ENCODE data around the gene ZNRF3.
A peak's percentile ranks its signal among the peaks of the same experiment; 100 is the strongest.

The ZNRF3 gene

DNA sequence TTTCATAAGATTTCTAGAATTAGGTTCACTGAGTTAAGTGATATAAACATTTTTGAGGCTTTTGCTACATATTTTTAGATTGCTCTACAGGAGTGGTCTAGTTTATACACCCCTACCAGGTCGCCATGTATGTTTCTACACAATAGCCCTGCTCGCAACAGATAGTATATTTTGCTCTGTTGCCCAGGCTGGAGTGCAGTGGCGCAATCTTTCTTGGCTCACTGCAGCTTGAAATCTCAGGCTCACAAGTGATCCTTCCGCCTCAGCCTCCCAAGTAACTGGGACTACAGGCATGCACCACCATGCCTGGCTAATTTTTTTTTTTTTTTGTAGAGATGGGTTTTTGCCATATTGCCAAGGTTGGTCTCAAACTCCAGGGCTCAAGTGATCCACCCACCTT lies 10.4 kb downstream of the ZNRF3 start:
- Mint-ChIP-seq H3K27ac (no peak overlapping the region), H3K4me3 (no peak overlapping the region), H3K36me3 (ENCODE audit: low read depth) (no peaks in the 10 kb centered on the region), H3K27me3 (peaks cover 41% of the 10 kb centered on the region), H3K4me1 (ENCODE audit: low read depth) (peaks cover 14% of the 10 kb centered on the region), H3K9me3 (no peaks in the 10 kb centered on the region)
- DNase-seq = peak; percentile 7

DNA sequence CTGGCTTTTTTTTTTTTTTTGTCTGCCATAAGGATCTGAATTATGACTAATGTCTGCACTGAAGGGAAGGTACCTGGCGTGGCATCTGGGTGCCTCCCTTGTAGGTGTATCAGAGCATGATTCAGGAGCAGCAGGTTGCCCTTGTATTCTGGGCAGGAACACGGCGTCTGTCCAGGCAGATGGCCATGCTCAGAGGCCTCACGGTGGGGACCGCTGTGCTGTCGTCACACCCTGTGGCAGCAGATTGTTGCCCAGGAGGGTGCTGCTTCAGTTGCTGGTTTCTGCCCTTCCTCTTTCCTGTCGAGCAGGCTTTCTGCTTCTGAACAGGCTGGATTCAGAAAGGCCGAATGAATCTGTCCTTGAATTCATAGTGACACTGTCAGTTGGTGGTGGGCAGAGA lies 11.0 kb downstream of the ZNRF3 start:
- no peaks in the 10 kb centered on the region for H3K9me3 Mint-ChIP-seq
- no peaks in the 10 kb centered on the region for H3K36me3 Mint-ChIP-seq (ENCODE audit: low read depth)
- DNase-seq = peak; percentile 5
- H3K4me3 Mint-ChIP-seq = no peak overlapping the region
- peaks cover 41% of the 10 kb centered on the region for H3K27me3 Mint-ChIP-seq
- peaks cover 17% of the 10 kb centered on the region for H3K4me1 Mint-ChIP-seq (ENCODE audit: low read depth)
- no peak overlapping the region for H3K27ac Mint-ChIP-seq

DNA sequence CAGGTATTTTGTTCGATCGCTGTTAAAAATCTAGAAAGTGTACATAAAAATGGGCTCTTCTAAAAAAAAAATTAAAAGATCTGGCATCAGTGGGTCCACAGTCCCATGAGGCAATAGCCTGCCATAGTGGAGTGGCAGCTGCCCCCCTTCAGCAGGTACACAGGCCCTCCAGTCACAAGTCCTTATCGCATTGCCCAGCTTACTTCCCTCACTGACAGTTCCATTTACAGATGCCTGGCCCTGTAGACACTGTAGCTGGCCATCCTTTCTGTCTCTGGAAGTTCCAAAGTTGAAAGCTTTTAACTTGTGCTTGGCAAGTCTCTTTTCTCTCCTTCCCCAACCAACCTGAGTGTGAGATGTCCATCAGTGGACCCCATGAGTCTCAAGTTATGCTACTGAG lies 11.4 kb downstream of the ZNRF3 start:
- peak; percentile 14 for DNase-seq
- Mint-ChIP-seq H3K9me3 (no peaks in the 10 kb centered on the region), H3K36me3 (ENCODE audit: low read depth) (no peaks in the 10 kb centered on the region), H3K4me3 (no peak overlapping the region), H3K27me3 (peaks cover 38% of the 10 kb centered on the region), H3K27ac (no peak overlapping the region), H3K4me1 (ENCODE audit: low read depth) (peaks cover 16% of the 10 kb centered on the region)

DNA sequence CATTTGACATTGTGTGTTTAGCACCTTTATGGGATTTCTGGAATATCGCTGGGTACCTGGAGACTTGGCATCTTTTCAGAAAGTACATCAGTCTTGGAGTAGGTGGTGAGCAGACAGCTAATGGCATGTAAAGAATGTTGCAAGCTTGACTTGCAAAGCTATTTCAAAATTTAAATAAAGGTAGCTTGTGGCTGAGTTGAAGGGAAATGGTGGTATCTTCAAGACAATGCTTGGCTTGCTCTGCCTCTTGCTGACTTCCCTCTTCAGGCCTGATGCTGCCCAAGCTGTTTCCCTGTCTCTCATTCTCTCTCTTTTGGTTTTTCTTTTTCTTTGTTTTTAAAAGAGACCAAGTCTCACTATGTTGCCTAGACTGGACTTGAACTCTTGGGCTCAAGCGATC lies 13.2 kb downstream of the ZNRF3 start:
- no peak for DNase-seq
- Mint-ChIP-seq H3K4me1 (ENCODE audit: low read depth) (peaks cover 21% of the 10 kb centered on the region), H3K4me3 (no peak overlapping the region), H3K9me3 (no peaks in the 10 kb centered on the region), H3K27me3 (peaks cover 40% of the 10 kb centered on the region), H3K27ac (no peak overlapping the region), H3K36me3 (ENCODE audit: low read depth) (no peaks in the 10 kb centered on the region)

DNA sequence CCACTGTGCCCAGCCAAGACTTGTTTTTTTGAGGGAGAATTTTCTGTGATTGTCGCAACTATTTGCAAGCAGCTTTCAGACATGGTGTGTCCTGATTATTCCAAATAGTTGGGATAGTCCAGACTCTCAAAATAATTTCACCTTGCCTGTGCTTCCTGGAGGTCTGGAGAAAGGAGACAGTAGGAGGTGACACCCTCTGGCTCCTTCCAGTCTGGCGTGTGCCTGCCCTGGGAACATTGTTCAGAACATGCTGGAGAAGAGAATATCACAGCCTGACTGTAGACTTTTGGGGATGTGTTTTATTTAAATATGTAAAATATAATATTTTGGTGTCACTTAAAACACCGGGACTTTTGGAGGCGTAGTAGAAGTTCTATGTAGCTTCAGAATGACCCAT lies 14.9 kb downstream of the ZNRF3 start:
- Mint-ChIP-seq H3K27me3 (peaks cover 48% of the 10 kb centered on the region), H3K4me1 (ENCODE audit: low read depth) (peaks cover 18% of the 10 kb centered on the region), H3K36me3 (ENCODE audit: low read depth) (no peaks in the 10 kb centered on the region), H3K4me3 (no peak overlapping the region), H3K27ac (no peak overlapping the region), H3K9me3 (no peaks in the 10 kb centered on the region)
- no peak for DNase-seq

DNA sequence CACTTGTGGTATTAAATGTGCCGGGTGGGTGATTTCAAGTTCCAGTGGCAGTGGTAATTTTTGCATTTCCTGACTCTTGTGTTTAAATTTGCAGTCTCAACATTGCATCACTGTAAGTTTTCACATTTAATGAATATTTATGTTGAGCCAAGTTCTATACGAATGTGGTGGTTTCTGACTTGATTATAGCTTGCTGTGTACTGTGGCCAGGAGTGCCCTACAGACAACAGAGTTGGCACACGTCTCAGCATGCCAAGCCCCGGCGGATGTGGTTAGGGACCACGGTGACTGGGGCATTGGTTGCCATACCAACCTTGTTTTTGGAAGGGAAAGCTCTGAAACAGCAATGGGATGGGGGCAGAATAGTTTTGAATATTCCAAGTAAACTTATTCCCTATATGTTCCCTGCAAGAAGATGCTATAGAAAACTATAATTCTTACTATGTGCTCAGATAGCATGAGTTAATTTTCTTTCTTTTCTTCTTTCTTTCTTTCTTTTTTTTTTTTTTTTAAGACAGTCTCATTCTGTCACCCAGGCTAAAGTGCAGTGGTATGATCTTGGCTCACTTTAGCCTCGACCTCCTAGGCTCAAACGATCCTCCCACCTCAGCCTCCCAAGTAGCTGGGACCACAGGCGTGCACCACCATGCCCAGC lies 16.0 kb downstream of the ZNRF3 start:
- H3K4me3 Mint-ChIP-seq = no peak overlapping the region
- peaks cover 18% of the 10 kb centered on the region for H3K4me1 Mint-ChIP-seq (ENCODE audit: low read depth)
- peak; percentile 29 for DNase-seq
- H3K27me3 Mint-ChIP-seq = peaks cover 59% of the 10 kb centered on the region
- no peak overlapping the region for H3K27ac Mint-ChIP-seq
- H3K9me3 Mint-ChIP-seq = no peaks in the 10 kb centered on the region
- no peaks in the 10 kb centered on the region for H3K36me3 Mint-ChIP-seq (ENCODE audit: low read depth)

DNA sequence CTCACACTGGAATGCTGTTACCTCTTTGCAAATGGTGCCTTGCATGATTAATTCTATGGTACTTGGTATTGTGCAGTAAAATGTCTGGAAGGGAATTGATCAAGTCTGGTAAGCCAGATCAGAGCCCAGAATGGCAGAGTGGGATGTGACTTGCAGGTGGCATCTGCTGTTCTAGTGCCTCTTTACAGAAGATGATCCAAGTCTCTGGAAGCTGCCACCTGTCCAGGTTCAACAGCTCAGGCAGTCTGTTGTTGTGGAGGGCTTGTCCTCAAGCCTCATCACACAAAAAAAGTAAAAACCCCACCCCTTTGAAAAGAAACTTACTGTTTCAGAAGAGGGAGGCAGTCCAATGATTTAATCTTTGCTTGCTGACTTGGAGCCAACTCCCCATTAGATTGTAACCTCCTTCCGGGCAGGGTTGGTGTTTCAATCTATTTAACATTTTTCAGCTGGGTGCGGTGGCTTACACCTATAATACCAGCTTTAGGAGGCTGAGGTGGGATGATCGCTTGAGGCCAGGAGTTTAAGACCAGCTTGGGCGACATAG lies 17.1 kb downstream of the ZNRF3 start:
- Mint-ChIP-seq H3K27ac (no peak overlapping the region), H3K4me1 (ENCODE audit: low read depth) (peaks cover 20% of the 10 kb centered on the region), H3K36me3 (ENCODE audit: low read depth) (no peaks in the 10 kb centered on the region), H3K9me3 (no peaks in the 10 kb centered on the region), H3K27me3 (peaks cover 65% of the 10 kb centered on the region), H3K4me3 (no peak overlapping the region)
- no peak for DNase-seq

DNA sequence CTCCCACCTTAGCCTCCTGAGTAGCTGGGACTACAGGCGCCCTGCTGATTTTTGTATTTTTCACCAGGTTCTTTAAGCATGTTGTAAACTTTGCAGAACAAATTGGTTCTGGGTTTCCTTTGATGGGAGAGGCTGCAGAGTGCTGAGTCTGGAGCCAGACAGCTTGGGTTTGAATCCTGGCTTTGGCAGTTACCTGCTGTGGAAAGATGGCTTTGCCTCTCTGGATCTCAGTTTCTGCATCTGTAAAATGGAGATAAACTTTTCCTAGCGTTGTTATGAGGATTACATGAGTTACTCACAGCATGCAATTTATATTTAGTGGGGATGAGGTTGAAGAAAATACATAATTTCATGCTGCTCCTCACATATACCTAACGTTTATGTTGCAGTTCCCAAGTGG lies 19.1 kb downstream of the ZNRF3 start:
- no peak for DNase-seq
- Mint-ChIP-seq H3K36me3 (ENCODE audit: low read depth) (peaks cover 2% of the 10 kb centered on the region), H3K27ac (no peak overlapping the region), H3K4me3 (no peak overlapping the region), H3K27me3 (peaks cover 60% of the 10 kb centered on the region), H3K4me1 (ENCODE audit: low read depth) (peaks cover 31% of the 10 kb centered on the region), H3K9me3 (no peaks in the 10 kb centered on the region)

DNA sequence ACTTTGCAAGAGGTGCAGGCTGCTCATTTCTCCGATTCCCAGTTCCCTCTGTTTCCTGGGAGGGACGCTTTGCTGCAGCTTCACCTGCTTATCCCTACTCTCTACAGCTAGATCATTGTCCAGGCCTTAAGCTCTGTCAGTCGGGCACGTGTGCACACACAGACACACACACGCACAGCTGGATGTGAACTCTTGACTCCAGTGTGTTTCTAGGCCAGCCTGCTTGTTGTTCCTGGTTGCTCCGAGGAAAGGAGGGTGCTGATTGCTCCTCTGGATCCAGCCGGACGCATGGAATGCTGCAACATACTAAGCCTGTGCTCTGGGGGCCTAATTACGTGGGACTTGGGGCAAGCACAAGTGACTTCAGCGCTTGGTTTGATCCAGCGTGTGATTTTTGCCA lies 19.7 kb downstream of the ZNRF3 start:
- Mint-ChIP-seq H3K36me3 (ENCODE audit: low read depth) (peaks cover 2% of the 10 kb centered on the region), H3K4me3 (no peak overlapping the region), H3K27ac (no peak overlapping the region), H3K4me1 (ENCODE audit: low read depth) (peaks cover 37% of the 10 kb centered on the region), H3K9me3 (no peaks in the 10 kb centered on the region), H3K27me3 (peaks cover 56% of the 10 kb centered on the region)
- no peak for DNase-seq

DNA sequence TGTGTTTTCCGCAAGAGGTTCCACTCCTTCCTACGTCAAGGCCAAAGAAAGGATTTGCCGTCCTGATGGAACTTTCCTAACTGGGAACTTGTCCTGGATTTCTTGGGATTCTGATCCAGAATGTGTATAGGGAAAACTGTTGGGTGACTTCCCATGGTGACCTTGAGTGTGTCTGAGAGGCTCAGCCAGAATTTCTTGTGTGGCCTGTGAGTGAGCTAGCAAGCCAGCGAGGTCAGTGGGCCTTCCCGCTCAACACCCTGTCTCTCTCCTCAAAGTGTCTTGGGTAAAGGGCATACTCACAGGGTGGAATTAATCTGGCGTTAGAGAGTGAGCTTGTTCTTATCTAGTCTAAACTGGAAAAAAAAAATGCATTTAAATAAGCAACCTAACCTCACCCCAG lies 20.4 kb downstream of the ZNRF3 start:
- no peak for DNase-seq
- H3K9me3 Mint-ChIP-seq = no peaks in the 10 kb centered on the region
- H3K36me3 Mint-ChIP-seq (ENCODE audit: low read depth) = peaks cover 2% of the 10 kb centered on the region
- peaks cover 41% of the 10 kb centered on the region for H3K4me1 Mint-ChIP-seq (ENCODE audit: low read depth)
- no peak overlapping the region for H3K4me3 Mint-ChIP-seq
- H3K27ac Mint-ChIP-seq = no peak overlapping the region
- peaks cover 56% of the 10 kb centered on the region for H3K27me3 Mint-ChIP-seq

DNA sequence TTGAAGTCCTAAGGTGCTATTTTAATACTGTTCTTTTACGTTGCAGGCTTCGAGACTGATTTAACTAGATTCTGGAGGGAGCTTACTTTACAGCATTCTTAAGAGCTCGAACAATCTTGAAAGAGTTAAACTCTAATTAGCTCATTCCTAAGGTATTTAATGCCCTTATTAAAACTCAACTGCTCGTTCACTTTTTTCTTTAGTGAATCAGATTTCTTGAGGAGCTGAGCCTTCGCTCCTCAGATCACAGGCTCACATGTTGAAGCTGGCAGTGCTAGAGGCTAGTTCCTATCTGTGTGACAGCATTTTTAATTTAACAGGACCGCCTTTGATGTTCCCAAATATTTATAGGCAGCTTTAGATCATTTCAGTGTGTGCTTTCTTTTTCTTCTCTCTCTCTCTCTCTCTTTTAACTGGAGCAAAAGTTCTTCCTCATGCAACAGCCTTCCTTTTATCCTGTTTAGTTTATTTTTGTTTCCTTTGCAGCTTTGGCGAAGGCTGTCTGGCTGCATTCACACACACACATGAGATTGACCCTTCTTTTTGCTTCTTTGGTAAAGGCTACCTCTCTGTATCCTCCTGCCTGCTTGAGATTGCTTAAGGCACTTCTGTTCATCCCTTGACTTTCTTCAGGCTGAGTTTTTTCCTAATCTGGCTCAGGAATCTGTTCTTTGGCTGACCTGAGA lies 21.0 kb downstream of the ZNRF3 start:
- no peak for DNase-seq
- Mint-ChIP-seq H3K4me1 (ENCODE audit: low read depth) (peaks cover 41% of the 10 kb centered on the region), H3K9me3 (peaks cover 2% of the 10 kb centered on the region), H3K27me3 (peaks cover 54% of the 10 kb centered on the region), H3K4me3 (no peak overlapping the region), H3K36me3 (ENCODE audit: low read depth) (peaks cover 2% of the 10 kb centered on the region), H3K27ac (no peak overlapping the region)

DNA sequence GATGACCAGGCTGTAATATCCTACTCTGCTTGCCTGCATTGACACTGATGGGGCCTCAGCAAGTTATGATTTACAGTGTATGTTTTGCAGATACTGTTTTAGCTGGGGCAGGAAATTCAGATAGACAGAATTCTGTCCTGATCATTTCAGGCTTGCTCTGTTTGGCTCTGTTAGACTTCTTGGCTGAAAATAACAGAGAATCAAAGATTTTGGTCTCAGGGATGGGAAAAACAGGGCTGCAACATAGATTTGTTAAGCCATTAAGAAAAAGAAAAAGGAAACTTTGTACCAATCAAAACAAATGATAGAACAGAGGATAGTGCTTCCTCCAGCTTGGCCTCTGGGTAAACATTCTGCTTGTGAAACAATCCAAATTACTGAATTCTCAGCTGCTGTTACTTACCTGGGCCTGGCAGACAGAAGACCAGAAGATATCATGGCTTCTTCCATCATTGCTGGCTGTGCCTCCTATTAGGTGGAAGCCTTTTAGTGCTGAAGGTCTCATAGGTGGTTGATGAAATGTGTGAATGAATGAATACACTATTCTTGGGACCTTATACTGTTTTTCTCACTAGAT lies 22.0 kb downstream of the ZNRF3 start:
- DNase-seq = no peak
- H3K27ac Mint-ChIP-seq = no peak overlapping the region
- peaks cover 47% of the 10 kb centered on the region for H3K27me3 Mint-ChIP-seq
- H3K36me3 Mint-ChIP-seq (ENCODE audit: low read depth) = peaks cover 2% of the 10 kb centered on the region
- peaks cover 39% of the 10 kb centered on the region for H3K4me1 Mint-ChIP-seq (ENCODE audit: low read depth)
- peaks cover 3% of the 10 kb centered on the region for H3K9me3 Mint-ChIP-seq
- no peak overlapping the region for H3K4me3 Mint-ChIP-seq

DNA sequence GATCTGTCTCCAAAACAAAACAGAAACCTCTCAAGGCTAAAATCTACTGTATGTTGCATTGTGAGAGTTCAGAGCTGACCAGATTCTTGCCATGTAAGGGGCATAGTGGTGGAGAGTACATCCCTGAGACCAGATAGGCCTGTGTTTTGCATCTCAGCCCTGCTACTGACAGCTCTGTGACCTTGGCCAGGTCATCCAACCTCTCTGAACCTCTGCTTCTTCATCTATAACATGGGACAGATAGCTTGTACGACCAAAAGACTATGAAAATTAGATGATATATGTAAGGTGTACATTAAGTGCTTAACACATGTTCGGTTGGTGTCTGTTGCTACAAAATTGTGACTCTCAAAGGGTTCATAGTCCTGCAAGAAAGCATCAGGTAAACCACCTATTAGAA lies 22.9 kb downstream of the ZNRF3 start:
- H3K27me3 Mint-ChIP-seq = peaks cover 52% of the 10 kb centered on the region

DNA sequence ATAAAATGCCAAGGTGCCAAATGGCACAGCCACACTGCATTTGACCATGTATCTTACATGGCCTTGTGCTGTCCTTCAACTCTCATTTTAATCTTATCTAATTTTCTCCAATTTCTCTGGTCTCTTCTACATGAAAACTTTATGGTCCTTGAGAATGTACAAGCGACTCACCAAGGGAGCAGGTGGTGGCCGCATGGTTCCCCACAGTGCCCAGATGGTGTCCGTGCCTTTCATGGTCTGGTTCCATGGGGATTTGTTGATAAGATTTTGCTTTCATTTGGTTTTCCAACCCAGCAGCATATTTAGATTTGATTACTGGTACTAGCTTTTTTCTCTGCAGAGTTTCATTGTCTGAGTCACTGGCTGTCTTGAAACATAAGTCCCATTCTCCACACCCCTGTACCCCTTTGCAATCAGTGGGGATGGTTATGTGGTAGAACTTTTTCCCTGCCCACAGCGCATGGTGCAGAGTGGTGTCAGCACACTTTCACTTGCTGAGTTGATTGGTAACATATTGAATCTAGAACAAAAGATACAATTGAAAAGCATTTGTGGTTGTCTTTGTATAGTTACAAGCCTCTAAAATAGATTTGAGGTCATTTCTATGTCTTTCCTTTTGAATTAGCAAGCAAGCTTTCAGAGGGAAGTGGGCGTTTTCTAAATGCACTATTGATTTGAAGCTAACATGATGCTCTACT lies 24.1 kb downstream of the ZNRF3 start:
- peaks cover 2% of the 10 kb centered on the region for H3K36me3 Mint-ChIP-seq (ENCODE audit: low read depth)
- peaks cover 3% of the 10 kb centered on the region for H3K9me3 Mint-ChIP-seq
- peak overlapping the region; percentile 92 for H3K27ac Mint-ChIP-seq
- DNase-seq = peak; percentile 62
- peak overlapping the region; percentile 49 for H3K4me3 Mint-ChIP-seq
- H3K4me1 Mint-ChIP-seq (ENCODE audit: low read depth) = peaks cover 41% of the 10 kb centered on the region
- H3K27me3 Mint-ChIP-seq = peaks cover 52% of the 10 kb centered on the region

More for the DNA sequence above, 22.9 kb downstream of the ZNRF3 start:
- peaks cover 3% of the 10 kb centered on the region for H3K9me3 Mint-ChIP-seq
- H3K4me3 Mint-ChIP-seq = no peak overlapping the region
- peaks cover 41% of the 10 kb centered on the region for H3K4me1 Mint-ChIP-seq (ENCODE audit: low read depth)
- peak; percentile 23 for DNase-seq
- H3K27ac Mint-ChIP-seq = no peak overlapping the region
- H3K36me3 Mint-ChIP-seq (ENCODE audit: low read depth) = peaks cover 2% of the 10 kb centered on the region
